Esophagus muscularis mucosa (tissue), 3 donors: ENCODE results near the gene YY1AP1.

Experiments used
- POLR2A ChIP-seq: fragments of 450-650 bp; IDR thresholded peaks from one replicate; pipeline ENCODE4 v1.6.1; 2017; ENCODE audit warnings: antibody characterized with exemption, moderate library complexity, mild to moderate bottlenecking, low read depth
- TF ChIP-seq, protein P1 (sequence below), 3 experiments: fragments of 200-600 bp in 2 of 3; fragments of 450-650 bp in 1 of 3; sonication (generic) in 2 of 3; IDR thresholded peaks; one replicate each; pipeline ENCODE4 v1.5.1; 2017 to 2019; ENCODE audit warnings: antibody characterized with exemption in 3 of 3, mild to moderate bottlenecking in 2 of 3, moderate library complexity in 1 of 3

DNA sequence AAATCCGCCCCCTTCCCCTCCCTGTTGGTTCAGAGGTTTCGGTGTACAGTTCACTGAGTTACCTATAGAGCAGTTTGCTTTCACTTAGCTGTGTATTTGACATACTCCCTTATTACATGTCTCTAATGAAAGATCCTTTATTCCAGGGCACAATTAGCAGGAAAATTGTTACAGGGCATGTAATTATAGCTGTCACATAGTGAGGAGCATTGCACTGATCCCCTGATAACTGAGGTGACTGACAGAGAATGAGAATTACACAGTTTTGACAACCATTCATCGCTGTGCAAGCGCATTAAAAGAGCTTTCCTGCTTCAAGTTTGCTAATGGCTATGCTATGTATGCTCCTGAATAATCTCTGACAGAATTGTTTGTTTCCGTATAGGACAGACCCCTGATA lies 27.2 kb upstream of the YY1AP1 start:
- TF ChIP-seq POLR2A: no peak
- TF ChIP-seq, protein P1, sequence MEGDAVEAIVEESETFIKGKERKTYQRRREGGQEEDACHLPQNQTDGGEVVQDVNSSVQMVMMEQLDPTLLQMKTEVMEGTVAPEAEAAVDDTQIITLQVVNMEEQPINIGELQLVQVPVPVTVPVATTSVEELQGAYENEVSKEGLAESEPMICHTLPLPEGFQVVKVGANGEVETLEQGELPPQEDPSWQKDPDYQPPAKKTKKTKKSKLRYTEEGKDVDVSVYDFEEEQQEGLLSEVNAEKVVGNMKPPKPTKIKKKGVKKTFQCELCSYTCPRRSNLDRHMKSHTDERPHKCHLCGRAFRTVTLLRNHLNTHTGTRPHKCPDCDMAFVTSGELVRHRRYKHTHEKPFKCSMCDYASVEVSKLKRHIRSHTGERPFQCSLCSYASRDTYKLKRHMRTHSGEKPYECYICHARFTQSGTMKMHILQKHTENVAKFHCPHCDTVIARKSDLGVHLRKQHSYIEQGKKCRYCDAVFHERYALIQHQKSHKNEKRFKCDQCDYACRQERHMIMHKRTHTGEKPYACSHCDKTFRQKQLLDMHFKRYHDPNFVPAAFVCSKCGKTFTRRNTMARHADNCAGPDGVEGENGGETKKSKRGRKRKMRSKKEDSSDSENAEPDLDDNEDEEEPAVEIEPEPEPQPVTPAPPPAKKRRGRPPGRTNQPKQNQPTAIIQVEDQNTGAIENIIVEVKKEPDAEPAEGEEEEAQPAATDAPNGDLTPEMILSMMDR (IDR thresholded peaks at IDR 0.05): no peak
